Panc1 (cell line): ENCODE data around the gene NCAPD2. TPM values are rescaled to one million over a fixed set of nuclear protein-coding genes. Genes with fewer than 3 reads are reported as not detected.

Source experiments
- ATAC-seq: fragments of 200-7000 bp; cut with Tn5 transposase; 2 replicates; pipeline ENCODE4 v1.9.1; 2020; ENCODE audit warnings: mild to moderate bottlenecking, moderate library complexity
- BruUV-seq: library from RNA; stranded (reverse); fragments of 400-500 nt; replicated peaks from 2 replicates; lab custom pipeline; 2021; lab: Mats Ljungman, UMichigan
- CTCF ChIA-PET: fragments of 300-600 bp; sonication (Branson Sonifier 250); formaldehyde crosslinking; loops from one replicate; lab custom pipeline; 2022; ENCODE audit warnings: antibody characterized with exemption; lab: Charles Lee
- POLR2A ChIA-PET: fragments of 300-600 bp; sonication (Branson Sonifier 250); formaldehyde crosslinking; loops from one replicate; lab custom pipeline; 2022; ENCODE audit warnings: antibody characterized with exemption; lab: Charles Lee
- DNase-seq: peaks from one replicate; pipeline ENCODE4 v3.0.0-alpha.2; 2010; ENCODE audit warnings: low read depth, low spot score
- H3K27ac ChIP-seq: 2 replicates; pipeline ENCODE4 v1.5.1; 2011; ENCODE audit warnings: mild to moderate bottlenecking, low read length, inconsistent platforms
- H3K27me3 ChIP-seq: fragments of 200-500 bp; sonication (Bioruptor generic); 2 replicates; pipeline ENCODE4 v1.6.0; 2014; ENCODE audit warnings: low read length, inconsistent platforms; ENCODE audit not compliant: control insufficient read depth, insufficient read depth
- H3K36me3 ChIP-seq: fragments of 200-500 bp; sonication (Bioruptor generic); 2 replicates; pipeline ENCODE4 v1.5.1; 2014; ENCODE audit warnings: inconsistent platforms, mild to moderate bottlenecking, low read length, moderate library complexity; ENCODE audit not compliant: control insufficient read depth, insufficient read depth
- H3K4me1 ChIP-seq: 2 replicates; pipeline ENCODE4 v1.5.1; 2011; ENCODE audit warnings: inconsistent platforms, mild to moderate bottlenecking, low read length, moderate library complexity; ENCODE audit not compliant: control insufficient read depth, insufficient read depth
- H3K4me3 ChIP-seq, 2 experiments: 2 replicates each; pipeline ENCODE4 v1.5.1; 2011 to 2012; ENCODE audit warnings: low read depth in 2 of 2, low read length in 2 of 2, mild to moderate bottlenecking in 2 of 2, inconsistent platforms in 1 of 2, moderate library complexity in 1 of 2
- H3K9me3 ChIP-seq: fragments of 200-500 bp; sonication (Bioruptor generic); 2 replicates; pipeline ENCODE4 v1.5.1; 2014; ENCODE audit warnings: low read depth, mild to moderate bottlenecking, inconsistent platforms, low read length, moderate library complexity; ENCODE audit not compliant: control insufficient read depth, insufficient read depth
- CTCF ChIP-seq: fragments of 450-650 bp; IDR thresholded peaks from 2 replicates; pipeline ENCODE4 v1.5.1; 2017; ENCODE audit warnings: mild to moderate bottlenecking
- POLR2AphosphoS5 ChIP-seq: IDR thresholded peaks from 2 replicates; pipeline ENCODE4 v1.6.1; 2012; ENCODE audit warnings: mild to moderate bottlenecking, low read depth, low read length, moderate library complexity
- SIN3A ChIP-seq: IDR thresholded peaks from 2 replicates; pipeline ENCODE4 v1.6.1; 2012; ENCODE audit warnings: low read depth, mild to moderate bottlenecking, low read length, moderate library complexity, borderline replicate concordance; ENCODE audit not compliant: insufficient read depth
- TCF7L2 ChIP-seq: IDR thresholded peaks from 2 replicates; pipeline ENCODE4 v1.6.1; 2011; ENCODE audit warnings: mild to moderate bottlenecking, low read depth, low read length, inconsistent platforms
- in situ Hi-C: cut with HindIII; loops from 2 replicates; pipeline ENCODE4 v1.10.0; 2016; ENCODE audit warnings: low sequenced_read_pairs, low pct_unique_long_range_greater_than_20kb
- intact Hi-C: fragments of 100-400 bp; cut with micrococcal nuclease; formaldehyde crosslinking; loops from one replicate; pipeline ENCODE4 v1.10.0; 2022; ENCODE audit not compliant: unreplicated experiment
- total RNA-seq: library from RNA; stranded (reverse); gene quantifications from one replicate; pipeline ENCODE4 v1.2.1, GENCODE V29; 2021; ENCODE audit not compliant: unreplicated experiment
- TF ChIP-seq, protein P1 (sequence below), 2 experiments: IDR thresholded peaks; 2 replicates each; pipeline ENCODE4 v1.6.1; 2011 to 2012; ENCODE audit warnings: low read depth in 2 of 2, control low read depth in 1 of 2, low read length in 1 of 2, mild to moderate bottlenecking in 1 of 2, moderate library complexity in 1 of 2; ENCODE audit not compliant: insufficient read depth in 1 of 2

Gene NCAPD2
- total RNA-seq, 1 experiment from 2014 or later, result 80.3 TPM

GRCh38 chr12:6539707-6540134 is 45.8 kb downstream of the NCAPD2 start:
- peak; percentile 58 for ATAC-seq
- H3K27me3 ChIP-seq, result no peaks in the 10 kb centered on the region
- peaks cover 7% of the 10 kb centered on the region for H3K36me3 ChIP-seq
- no peaks in the 10 kb centered on the region for H3K9me3 ChIP-seq
- POLR2A ChIA-PET, result interaction anchor here (0.7 kb wide), 1 partner anchor 12 kb away, joined by 3 read pairs; no protein-coding TSS in a partner anchor
- intact Hi-C loops (no loop called here), in situ Hi-C loops (no loop called here)
- CTCF ChIA-PET, result interaction anchor here (0.6 to 0.7 kb wide), 2 partner anchors 65 to 159 kb away, joined by 3 to 4 read pairs; no protein-coding TSS in a partner anchor
- H3K27ac ChIP-seq, result 0 out of 2 replicates have a peak overlapping the region, but pooled peaks have one; percentile 44
- TF ChIP-seq CTCF (no peak; the same call in 1 of the 2 replicates), TCF7L2 (no peak), POLR2AphosphoS5 (no peak), SIN3A (no peak)
- TF ChIP-seq, protein P1, sequence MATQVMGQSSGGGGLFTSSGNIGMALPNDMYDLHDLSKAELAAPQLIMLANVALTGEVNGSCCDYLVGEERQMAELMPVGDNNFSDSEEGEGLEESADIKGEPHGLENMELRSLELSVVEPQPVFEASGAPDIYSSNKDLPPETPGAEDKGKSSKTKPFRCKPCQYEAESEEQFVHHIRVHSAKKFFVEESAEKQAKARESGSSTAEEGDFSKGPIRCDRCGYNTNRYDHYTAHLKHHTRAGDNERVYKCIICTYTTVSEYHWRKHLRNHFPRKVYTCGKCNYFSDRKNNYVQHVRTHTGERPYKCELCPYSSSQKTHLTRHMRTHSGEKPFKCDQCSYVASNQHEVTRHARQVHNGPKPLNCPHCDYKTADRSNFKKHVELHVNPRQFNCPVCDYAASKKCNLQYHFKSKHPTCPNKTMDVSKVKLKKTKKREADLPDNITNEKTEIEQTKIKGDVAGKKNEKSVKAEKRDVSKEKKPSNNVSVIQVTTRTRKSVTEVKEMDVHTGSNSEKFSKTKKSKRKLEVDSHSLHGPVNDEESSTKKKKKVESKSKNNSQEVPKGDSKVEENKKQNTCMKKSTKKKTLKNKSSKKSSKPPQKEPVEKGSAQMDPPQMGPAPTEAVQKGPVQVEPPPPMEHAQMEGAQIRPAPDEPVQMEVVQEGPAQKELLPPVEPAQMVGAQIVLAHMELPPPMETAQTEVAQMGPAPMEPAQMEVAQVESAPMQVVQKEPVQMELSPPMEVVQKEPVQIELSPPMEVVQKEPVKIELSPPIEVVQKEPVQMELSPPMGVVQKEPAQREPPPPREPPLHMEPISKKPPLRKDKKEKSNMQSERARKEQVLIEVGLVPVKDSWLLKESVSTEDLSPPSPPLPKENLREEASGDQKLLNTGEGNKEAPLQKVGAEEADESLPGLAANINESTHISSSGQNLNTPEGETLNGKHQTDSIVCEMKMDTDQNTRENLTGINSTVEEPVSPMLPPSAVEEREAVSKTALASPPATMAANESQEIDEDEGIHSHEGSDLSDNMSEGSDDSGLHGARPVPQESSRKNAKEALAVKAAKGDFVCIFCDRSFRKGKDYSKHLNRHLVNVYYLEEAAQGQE (IDR thresholded peaks at IDR 0.05; ENCODE audit: insufficient read depth in 1 of 2, low read depth in 2 of 2, low read length in 1 of 2), result no peak
- peak overlapping the region in 1 of 2 experiments; percentile 27; a peak in 1 of 4 replicates for H3K4me3 ChIP-seq
- no peak for DNase-seq
- H3K4me1 ChIP-seq, result peaks cover 41% of the 10 kb centered on the region
- no TSS peak for BruUV-seq

DNA sequence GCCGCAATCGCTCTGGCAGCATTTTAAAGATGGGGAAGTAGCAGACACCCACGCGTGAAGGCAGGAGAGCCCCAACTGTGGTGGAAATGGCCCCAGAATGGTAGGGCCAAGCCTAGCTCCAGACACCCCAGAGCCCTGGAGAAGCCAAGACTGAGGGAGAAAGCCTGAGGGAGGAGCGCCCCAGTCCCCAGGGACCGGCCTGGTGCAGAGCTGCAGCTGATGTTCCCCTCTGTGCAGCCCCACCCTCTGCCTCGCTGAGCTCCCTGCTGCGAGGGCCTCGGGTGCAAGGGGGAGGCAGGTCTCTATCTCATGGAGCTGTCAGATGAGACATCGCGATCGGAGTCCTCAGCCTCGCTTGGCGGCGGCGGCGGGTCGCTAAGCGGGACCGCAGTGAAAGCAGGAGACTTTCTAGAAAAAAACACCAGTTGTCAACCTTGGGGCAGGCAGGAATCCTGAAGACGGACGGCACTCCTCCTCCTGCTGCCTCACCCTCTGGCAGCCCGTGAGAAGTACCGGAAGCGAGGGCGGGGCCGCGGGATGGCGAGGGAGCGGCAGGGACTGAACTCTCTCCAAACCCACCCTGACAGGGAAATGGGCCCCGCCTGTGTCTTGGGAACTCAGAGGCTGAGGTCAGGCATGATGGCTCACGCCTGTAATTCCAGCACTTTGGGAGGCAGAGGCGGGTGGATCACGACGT is 46.4 kb downstream of the NCAPD2 start:
- BruUV-seq, result no TSS peak
- no peaks in the 10 kb centered on the region for H3K9me3 ChIP-seq
- DNase-seq, result no peak
- no peaks in the 10 kb centered on the region for H3K27me3 ChIP-seq
- TF ChIP-seq POLR2AphosphoS5 (no peak), TCF7L2 (no peak), SIN3A (no peak), CTCF (no peak)
- TF ChIP-seq, protein P1 (IDR thresholded peaks at IDR 0.05; ENCODE audit: insufficient read depth in 1 of 2, low read depth in 2 of 2, low read length in 1 of 2), result no peak
- peaks cover 41% of the 10 kb centered on the region for H3K4me1 ChIP-seq
- ChIA-PET CTCF (interaction anchor here (0.6 kb wide), 1 partner anchor 158 kb away, joined by 3 read pairs; no protein-coding TSS in a partner anchor), POLR2A (no interaction called here)
- in situ Hi-C loops (no loop called here), intact Hi-C loops (no loop called here)
- ATAC-seq, result peak; percentile 44
- peak overlapping the region; percentile 44; the same call in 1 of the 2 replicates for H3K27ac ChIP-seq
- H3K36me3 ChIP-seq, result peaks cover 6% of the 10 kb centered on the region
- H3K4me3 ChIP-seq, result peak overlapping the region; percentile 12 to 27; a peak in 2 of 4 replicates
